Omental fat pad (tissue), 4 donors: ENCODE results near the gene DNAJC9. TPM values are rescaled to one million over a fixed set of nuclear protein-coding genes. Genes with fewer than 3 reads are reported as not detected.

Experiments
- ATAC-seq: fragments of 150-250 bp; one replicate; pipeline ENCODE4 v1.9.1; 2016; ENCODE audit warnings: mild to moderate bottlenecking, moderate library complexity; ENCODE audit not compliant: low FRiP score
- DNase-seq: peaks from one replicate; pipeline ENCODE4 v3.0.0-alpha.2; 2019; ENCODE audit warnings: low spot score
- total RNA-seq, 4 donors: library from RNA; depleted of rRNA; stranded (reverse); fragments of >200 nt; gene quantifications; one replicate each; pipeline ENCODE4 v1.1.0, GENCODE V29; 2016
- TF ChIP-seq, protein P1 (sequence below), 3 donors: fragments of 450-650 bp; IDR thresholded peaks; one replicate each; pipeline ENCODE4 v1.5.1; 2016 to 2017; ENCODE audit warnings: antibody characterized with exemption in 3 of 3, mild to moderate bottlenecking in 3 of 3, moderate library complexity in 2 of 3

DNAJC9 gene
- total RNA-seq, 4 donors from 2014 or later = 5.9 to 14.8 (median 11.6) TPM

DNA sequence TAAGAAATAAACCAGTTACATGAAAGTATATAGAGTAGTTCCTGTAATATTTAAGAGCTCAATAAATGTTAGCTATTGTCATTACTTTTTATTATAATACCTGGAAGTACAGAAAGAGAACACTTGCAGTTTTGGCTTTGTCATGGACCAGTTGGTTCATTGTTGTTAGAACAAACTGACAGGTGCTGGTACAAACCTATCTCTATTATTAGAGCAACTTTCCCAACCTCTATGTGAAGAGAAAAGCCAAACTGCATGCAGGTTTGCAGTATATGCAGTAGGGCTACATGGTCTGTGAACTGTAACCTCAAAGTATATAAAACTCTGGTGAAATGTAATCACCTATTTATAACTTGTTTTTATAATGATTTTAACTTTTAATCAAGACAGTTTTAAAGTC, 20.4 kb downstream of the DNAJC9 start:
- ATAC-seq (no peak), DNase-seq (no peak)
- TF ChIP-seq, protein P1, sequence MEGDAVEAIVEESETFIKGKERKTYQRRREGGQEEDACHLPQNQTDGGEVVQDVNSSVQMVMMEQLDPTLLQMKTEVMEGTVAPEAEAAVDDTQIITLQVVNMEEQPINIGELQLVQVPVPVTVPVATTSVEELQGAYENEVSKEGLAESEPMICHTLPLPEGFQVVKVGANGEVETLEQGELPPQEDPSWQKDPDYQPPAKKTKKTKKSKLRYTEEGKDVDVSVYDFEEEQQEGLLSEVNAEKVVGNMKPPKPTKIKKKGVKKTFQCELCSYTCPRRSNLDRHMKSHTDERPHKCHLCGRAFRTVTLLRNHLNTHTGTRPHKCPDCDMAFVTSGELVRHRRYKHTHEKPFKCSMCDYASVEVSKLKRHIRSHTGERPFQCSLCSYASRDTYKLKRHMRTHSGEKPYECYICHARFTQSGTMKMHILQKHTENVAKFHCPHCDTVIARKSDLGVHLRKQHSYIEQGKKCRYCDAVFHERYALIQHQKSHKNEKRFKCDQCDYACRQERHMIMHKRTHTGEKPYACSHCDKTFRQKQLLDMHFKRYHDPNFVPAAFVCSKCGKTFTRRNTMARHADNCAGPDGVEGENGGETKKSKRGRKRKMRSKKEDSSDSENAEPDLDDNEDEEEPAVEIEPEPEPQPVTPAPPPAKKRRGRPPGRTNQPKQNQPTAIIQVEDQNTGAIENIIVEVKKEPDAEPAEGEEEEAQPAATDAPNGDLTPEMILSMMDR (IDR thresholded peaks at IDR 0.05) = no peak

GRCh38 chr10:73225518-73225917, 21.5 kb downstream of the DNAJC9 start:
- DNase-seq (no peak), ATAC-seq (no peak)
- TF ChIP-seq, protein P1 (IDR thresholded peaks at IDR 0.05) = no peak

- TF ChIP-seq, protein P1 (IDR thresholded peaks at IDR 0.05) = no peak
- ATAC-seq = no peak
- DNase-seq = no peak
Measured at GRCh38 chr10:73220989-73221388, 26.1 kb downstream of the DNAJC9 start.

DNA sequence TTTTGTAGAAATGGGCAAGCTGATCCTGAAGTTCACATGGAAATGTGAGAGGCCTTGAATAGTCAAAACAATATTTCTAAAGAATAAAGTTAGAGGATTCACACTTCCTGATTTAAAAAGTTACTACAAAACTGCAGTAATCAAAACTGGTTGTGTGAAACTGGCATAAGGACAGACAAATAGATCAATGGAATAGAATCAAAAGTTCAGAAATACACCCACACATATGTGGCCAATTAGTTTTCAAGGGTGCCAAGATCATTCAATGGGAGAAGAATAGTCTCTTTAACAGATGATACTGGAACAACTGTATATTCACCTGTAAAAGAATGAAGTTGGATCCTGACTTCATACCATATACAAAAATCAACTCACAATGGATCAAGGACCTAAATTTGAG, 27.7 kb downstream of the DNAJC9 start:
- TF ChIP-seq, protein P1 (IDR thresholded peaks at IDR 0.05) = no peak
- ATAC-seq (no peak), DNase-seq (no peak)

- TF ChIP-seq, protein P1 (IDR thresholded peaks at IDR 0.05) = no peak
- DNase-seq = no peak
- no peak for ATAC-seq
Measured at GRCh38 chr10:73218431-73219191, 28.4 kb downstream of the DNAJC9 start.

DNA sequence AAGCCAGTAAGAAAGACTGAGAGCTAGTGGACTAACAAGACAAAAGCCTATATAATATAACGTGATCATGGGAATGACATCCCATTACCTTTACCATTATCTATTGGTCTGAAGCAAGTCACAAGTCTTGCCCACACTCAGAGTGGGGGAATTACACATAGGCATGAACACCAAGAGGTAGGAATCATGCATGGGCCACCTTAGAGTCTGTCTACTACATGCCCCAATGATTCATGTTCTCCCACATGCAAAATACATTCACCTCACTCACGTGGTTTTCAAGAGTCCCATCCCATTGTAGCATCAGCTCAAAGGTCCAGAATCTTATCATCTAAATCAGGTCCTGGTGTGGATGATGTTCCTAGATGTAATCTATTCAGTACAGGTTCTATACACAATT, 29.4 kb downstream of the DNAJC9 start:
- TF ChIP-seq, protein P1 (IDR thresholded peaks at IDR 0.05) = no peak
- ATAC-seq (no peak), DNase-seq (no peak)

DNA sequence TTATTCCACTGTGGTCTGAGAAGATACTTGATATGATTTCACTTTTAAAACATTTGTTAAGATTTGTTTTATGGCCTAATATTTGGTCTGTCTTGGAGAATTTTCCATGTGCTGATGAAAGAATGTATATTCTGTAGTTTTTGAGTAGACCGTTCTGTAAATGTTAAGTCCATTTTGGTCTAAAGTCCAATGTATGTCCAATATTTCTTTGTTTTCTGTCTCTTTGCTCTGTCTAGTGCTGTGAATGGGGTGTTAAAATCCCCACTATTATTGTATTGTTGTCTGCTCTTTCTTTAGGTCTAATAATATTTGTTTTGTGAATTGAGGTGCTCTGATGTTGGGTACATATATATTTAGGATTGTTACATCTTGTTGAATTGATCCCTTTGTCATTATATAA, 31.3 kb downstream of the DNAJC9 start:
- no peak for ATAC-seq
- DNase-seq = no peak
- TF ChIP-seq, protein P1 (IDR thresholded peaks at IDR 0.05) = no peak
